ENCODE data around the gene WDFY3.

Gene WDFY3

DNA sequence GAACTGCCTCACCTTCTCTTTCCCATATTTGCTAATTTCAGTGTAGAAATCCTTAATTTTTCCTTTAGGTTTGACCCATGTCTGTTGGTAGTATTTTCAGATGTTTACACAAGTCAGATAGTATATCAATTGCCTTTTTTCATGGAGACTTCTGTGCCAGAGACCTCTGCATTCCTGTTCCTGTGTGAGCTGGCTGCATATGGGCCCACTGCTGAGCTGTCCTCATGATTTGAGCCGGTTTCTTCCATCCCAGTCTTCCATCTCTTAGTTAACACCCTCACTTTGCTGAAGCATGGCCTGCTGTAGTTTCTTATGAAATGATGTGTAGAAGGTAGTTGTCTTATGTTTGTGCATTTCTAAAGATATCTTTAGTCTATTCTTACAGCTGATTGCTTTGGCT lies 343.5 kb downstream of the WDFY3 start:
- H3K4me3 ChIP-seq (replicated peaks; ENCODE audit: low read depth, low read length), result no peak overlapping the region
- TF ChIP-seq, protein P1, sequence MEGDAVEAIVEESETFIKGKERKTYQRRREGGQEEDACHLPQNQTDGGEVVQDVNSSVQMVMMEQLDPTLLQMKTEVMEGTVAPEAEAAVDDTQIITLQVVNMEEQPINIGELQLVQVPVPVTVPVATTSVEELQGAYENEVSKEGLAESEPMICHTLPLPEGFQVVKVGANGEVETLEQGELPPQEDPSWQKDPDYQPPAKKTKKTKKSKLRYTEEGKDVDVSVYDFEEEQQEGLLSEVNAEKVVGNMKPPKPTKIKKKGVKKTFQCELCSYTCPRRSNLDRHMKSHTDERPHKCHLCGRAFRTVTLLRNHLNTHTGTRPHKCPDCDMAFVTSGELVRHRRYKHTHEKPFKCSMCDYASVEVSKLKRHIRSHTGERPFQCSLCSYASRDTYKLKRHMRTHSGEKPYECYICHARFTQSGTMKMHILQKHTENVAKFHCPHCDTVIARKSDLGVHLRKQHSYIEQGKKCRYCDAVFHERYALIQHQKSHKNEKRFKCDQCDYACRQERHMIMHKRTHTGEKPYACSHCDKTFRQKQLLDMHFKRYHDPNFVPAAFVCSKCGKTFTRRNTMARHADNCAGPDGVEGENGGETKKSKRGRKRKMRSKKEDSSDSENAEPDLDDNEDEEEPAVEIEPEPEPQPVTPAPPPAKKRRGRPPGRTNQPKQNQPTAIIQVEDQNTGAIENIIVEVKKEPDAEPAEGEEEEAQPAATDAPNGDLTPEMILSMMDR (IDR thresholded peaks at IDR 0.05; ENCODE audit: low read depth, low read length, missing control alignments), result no peak
- DNase-seq (ENCODE audit: extremely low read depth, low read depth), result no peak

Measured in HFF-Myc (cell line).